Panc1 (cell line): ENCODE measurements around the gene TF. TPM values are rescaled to one million over a fixed set of nuclear protein-coding genes. Genes with fewer than 3 reads are reported as not detected.

Experiments
- ATAC-seq: fragments of 200-7000 bp; cut with Tn5 transposase; 2 replicates; pipeline ENCODE4 v1.9.1; 2020; ENCODE audit warnings: mild to moderate bottlenecking, moderate library complexity
- BruUV-seq: library from RNA; stranded (reverse); fragments of 400-500 nt; replicated peaks from 2 replicates; lab custom pipeline; 2021; lab: Mats Ljungman, UMichigan
- CTCF ChIA-PET: fragments of 300-600 bp; sonication (Branson Sonifier 250); formaldehyde crosslinking; loops from one replicate; lab custom pipeline; 2022; ENCODE audit warnings: antibody characterized with exemption; lab: Charles Lee
- POLR2A ChIA-PET: fragments of 300-600 bp; sonication (Branson Sonifier 250); formaldehyde crosslinking; loops from one replicate; lab custom pipeline; 2022; ENCODE audit warnings: antibody characterized with exemption; lab: Charles Lee
- DNase-seq: peaks from one replicate; pipeline ENCODE4 v3.0.0-alpha.2; 2010; ENCODE audit warnings: low read depth, low spot score
- H3K27ac ChIP-seq: 2 replicates; pipeline ENCODE4 v1.5.1; 2011; ENCODE audit warnings: mild to moderate bottlenecking, low read length, inconsistent platforms
- H3K27me3 ChIP-seq: fragments of 200-500 bp; sonication (Bioruptor generic); 2 replicates; pipeline ENCODE4 v1.6.0; 2014; ENCODE audit warnings: low read length, inconsistent platforms; ENCODE audit not compliant: control insufficient read depth, insufficient read depth
- H3K36me3 ChIP-seq: fragments of 200-500 bp; sonication (Bioruptor generic); 2 replicates; pipeline ENCODE4 v1.5.1; 2014; ENCODE audit warnings: inconsistent platforms, mild to moderate bottlenecking, low read length, moderate library complexity; ENCODE audit not compliant: control insufficient read depth, insufficient read depth
- H3K4me1 ChIP-seq: 2 replicates; pipeline ENCODE4 v1.5.1; 2011; ENCODE audit warnings: inconsistent platforms, mild to moderate bottlenecking, low read length, moderate library complexity; ENCODE audit not compliant: control insufficient read depth, insufficient read depth
- H3K4me3 ChIP-seq, 2 experiments: 2 replicates each; pipeline ENCODE4 v1.5.1; 2011 to 2012; ENCODE audit warnings: low read depth in 2 of 2, low read length in 2 of 2, mild to moderate bottlenecking in 2 of 2, inconsistent platforms in 1 of 2, moderate library complexity in 1 of 2
- H3K9me3 ChIP-seq: fragments of 200-500 bp; sonication (Bioruptor generic); 2 replicates; pipeline ENCODE4 v1.5.1; 2014; ENCODE audit warnings: low read depth, mild to moderate bottlenecking, inconsistent platforms, low read length, moderate library complexity; ENCODE audit not compliant: control insufficient read depth, insufficient read depth
- POLR2AphosphoS5 ChIP-seq: IDR thresholded peaks from 2 replicates; pipeline ENCODE4 v1.6.1; 2012; ENCODE audit warnings: mild to moderate bottlenecking, low read depth, low read length, moderate library complexity
- SIN3A ChIP-seq: IDR thresholded peaks from 2 replicates; pipeline ENCODE4 v1.6.1; 2012; ENCODE audit warnings: low read depth, mild to moderate bottlenecking, low read length, moderate library complexity, borderline replicate concordance; ENCODE audit not compliant: insufficient read depth
- TCF7L2 ChIP-seq: IDR thresholded peaks from 2 replicates; pipeline ENCODE4 v1.6.1; 2011; ENCODE audit warnings: mild to moderate bottlenecking, low read depth, low read length, inconsistent platforms
- in situ Hi-C: cut with HindIII; loops from 2 replicates; pipeline ENCODE4 v1.10.0; 2016; ENCODE audit warnings: low sequenced_read_pairs, low pct_unique_long_range_greater_than_20kb
- intact Hi-C: fragments of 100-400 bp; cut with micrococcal nuclease; formaldehyde crosslinking; loops from one replicate; pipeline ENCODE4 v1.10.0; 2022; ENCODE audit not compliant: unreplicated experiment
- total RNA-seq: library from RNA; stranded (reverse); gene quantifications from one replicate; pipeline ENCODE4 v1.2.1, GENCODE V29; 2021; ENCODE audit not compliant: unreplicated experiment
- TF ChIP-seq, protein P1 (sequence below): fragments of 450-650 bp; IDR thresholded peaks from 2 replicates; pipeline ENCODE4 v1.5.1; 2017; ENCODE audit warnings: mild to moderate bottlenecking
- TF ChIP-seq, protein P2 (sequence below), 2 experiments: IDR thresholded peaks; 2 replicates each; pipeline ENCODE4 v1.6.1; 2011 to 2012; ENCODE audit warnings: low read depth in 2 of 2, control low read depth in 1 of 2, low read length in 1 of 2, mild to moderate bottlenecking in 1 of 2, moderate library complexity in 1 of 2; ENCODE audit not compliant: insufficient read depth in 1 of 2

TF gene
- total RNA-seq, 1 experiment from 2014 or later: 9.5 TPM

DNA sequence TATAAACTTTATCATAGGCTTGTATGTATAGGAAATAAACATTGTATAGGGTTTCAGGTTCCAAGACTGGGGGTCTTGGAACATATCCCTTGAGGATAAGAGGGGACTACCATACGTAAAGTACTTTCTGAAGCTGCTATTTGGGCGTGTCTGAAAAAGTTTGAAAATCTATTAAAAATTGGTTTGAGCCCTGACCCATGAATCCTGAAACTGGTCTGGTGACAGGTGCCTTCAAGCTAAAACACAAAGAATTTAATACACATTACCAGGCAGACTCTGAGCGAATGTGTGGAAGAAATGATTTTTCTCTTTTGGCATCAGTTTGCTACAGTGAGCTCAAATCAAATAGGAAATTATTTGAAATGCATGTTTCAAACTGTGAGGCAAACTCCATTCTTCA lies 16.3 kb downstream of the TF start:
- DNase-seq (no peak), ATAC-seq (no peak)
- Histone ChIP-seq H3K9me3 (no peaks in the 10 kb centered on the region), H3K27me3 (peaks cover 14% of the 10 kb centered on the region), H3K4me1 (no peaks in the 10 kb centered on the region), H3K27ac (no peak overlapping the region), H3K4me3 (no peak overlapping the region), H3K36me3 (no peaks in the 10 kb centered on the region)
- intact Hi-C loops: no loop called here
- CTCF ChIA-PET: no interaction called here
- POLR2A ChIA-PET: no interaction called here
- in situ Hi-C loops: no loop called here
- no peak for TF ChIP-seq POLR2AphosphoS5
- no peak for TF ChIP-seq SIN3A
- TF ChIP-seq, protein P1, sequence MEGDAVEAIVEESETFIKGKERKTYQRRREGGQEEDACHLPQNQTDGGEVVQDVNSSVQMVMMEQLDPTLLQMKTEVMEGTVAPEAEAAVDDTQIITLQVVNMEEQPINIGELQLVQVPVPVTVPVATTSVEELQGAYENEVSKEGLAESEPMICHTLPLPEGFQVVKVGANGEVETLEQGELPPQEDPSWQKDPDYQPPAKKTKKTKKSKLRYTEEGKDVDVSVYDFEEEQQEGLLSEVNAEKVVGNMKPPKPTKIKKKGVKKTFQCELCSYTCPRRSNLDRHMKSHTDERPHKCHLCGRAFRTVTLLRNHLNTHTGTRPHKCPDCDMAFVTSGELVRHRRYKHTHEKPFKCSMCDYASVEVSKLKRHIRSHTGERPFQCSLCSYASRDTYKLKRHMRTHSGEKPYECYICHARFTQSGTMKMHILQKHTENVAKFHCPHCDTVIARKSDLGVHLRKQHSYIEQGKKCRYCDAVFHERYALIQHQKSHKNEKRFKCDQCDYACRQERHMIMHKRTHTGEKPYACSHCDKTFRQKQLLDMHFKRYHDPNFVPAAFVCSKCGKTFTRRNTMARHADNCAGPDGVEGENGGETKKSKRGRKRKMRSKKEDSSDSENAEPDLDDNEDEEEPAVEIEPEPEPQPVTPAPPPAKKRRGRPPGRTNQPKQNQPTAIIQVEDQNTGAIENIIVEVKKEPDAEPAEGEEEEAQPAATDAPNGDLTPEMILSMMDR: no peak
- TF ChIP-seq, protein P2, sequence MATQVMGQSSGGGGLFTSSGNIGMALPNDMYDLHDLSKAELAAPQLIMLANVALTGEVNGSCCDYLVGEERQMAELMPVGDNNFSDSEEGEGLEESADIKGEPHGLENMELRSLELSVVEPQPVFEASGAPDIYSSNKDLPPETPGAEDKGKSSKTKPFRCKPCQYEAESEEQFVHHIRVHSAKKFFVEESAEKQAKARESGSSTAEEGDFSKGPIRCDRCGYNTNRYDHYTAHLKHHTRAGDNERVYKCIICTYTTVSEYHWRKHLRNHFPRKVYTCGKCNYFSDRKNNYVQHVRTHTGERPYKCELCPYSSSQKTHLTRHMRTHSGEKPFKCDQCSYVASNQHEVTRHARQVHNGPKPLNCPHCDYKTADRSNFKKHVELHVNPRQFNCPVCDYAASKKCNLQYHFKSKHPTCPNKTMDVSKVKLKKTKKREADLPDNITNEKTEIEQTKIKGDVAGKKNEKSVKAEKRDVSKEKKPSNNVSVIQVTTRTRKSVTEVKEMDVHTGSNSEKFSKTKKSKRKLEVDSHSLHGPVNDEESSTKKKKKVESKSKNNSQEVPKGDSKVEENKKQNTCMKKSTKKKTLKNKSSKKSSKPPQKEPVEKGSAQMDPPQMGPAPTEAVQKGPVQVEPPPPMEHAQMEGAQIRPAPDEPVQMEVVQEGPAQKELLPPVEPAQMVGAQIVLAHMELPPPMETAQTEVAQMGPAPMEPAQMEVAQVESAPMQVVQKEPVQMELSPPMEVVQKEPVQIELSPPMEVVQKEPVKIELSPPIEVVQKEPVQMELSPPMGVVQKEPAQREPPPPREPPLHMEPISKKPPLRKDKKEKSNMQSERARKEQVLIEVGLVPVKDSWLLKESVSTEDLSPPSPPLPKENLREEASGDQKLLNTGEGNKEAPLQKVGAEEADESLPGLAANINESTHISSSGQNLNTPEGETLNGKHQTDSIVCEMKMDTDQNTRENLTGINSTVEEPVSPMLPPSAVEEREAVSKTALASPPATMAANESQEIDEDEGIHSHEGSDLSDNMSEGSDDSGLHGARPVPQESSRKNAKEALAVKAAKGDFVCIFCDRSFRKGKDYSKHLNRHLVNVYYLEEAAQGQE (IDR thresholded peaks at IDR 0.05; ENCODE audit: insufficient read depth in 1 of 2, low read depth in 2 of 2, low read length in 1 of 2): no peak
- TF ChIP-seq TCF7L2: no peak
- BruUV-seq: no TSS peak

DNA sequence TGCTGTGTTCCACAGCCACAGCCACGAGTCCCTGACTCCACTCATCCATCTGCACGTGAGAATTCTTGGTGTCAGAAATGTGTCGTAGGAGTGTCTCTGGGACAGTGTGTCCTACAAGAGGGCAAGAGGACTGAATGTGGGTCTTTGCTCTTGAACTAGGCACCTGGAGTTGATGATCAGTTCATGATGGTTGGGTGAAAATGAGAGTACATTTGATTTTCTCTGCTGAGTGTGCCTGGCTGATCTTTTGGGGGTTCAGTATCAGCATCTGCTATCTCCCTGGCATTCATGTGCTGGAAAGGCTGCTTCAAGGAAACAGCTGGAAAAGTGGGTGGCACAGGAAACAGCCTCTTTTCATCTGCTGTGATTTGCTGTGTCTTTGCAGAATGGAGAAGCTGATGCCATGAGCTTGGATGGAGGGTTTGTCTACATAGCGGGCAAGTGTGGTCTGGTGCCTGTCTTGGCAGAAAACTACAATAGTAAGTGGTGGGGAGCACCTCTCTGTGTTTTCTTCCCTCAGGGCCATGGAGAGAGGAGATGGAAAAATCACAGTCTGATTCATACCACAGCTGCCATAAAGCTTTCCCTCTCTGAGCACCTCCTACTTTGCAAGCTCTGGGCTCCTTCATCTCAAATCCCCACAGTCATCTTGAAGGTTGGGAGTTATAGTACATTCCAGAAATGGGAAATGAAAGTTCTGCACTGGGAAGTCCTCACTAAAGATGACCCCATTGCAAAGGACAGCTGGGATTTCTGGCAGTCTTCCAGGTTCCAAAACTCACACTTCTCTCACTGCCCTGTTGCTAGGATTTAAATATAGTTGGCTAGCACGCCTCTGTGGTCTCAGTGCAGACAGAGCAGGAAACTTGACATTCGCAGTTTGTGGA lies 17.8 kb downstream of the TF start:
- Histone ChIP-seq H3K27me3 (peaks cover 14% of the 10 kb centered on the region), H3K27ac (no peak overlapping the region), H3K9me3 (no peaks in the 10 kb centered on the region), H3K36me3 (no peaks in the 10 kb centered on the region), H3K4me3 (no peak overlapping the region), H3K4me1 (no peaks in the 10 kb centered on the region)
- ChIA-PET CTCF (no interaction called here), POLR2A (no interaction called here)
- intact Hi-C loops (no loop called here), in situ Hi-C loops (no loop called here)
- ATAC-seq (no peak), DNase-seq (no peak)
- BruUV-seq: no TSS peak
- TF ChIP-seq SIN3A (no peak), POLR2AphosphoS5 (no peak), TCF7L2 (no peak)
- TF ChIP-seq, protein P2 (IDR thresholded peaks at IDR 0.05; ENCODE audit: insufficient read depth in 1 of 2, low read depth in 2 of 2, low read length in 1 of 2): no peak
- TF ChIP-seq, protein P1: no peak
